ENCODE data around the gene PRAMEF20.
"Not testable (repeated sequence)": the region's sequence is repeated elsewhere in the genome, so short reads cannot be mapped to it uniquely, and the experiment has no call there.

PRAMEF20 gene

DNA sequence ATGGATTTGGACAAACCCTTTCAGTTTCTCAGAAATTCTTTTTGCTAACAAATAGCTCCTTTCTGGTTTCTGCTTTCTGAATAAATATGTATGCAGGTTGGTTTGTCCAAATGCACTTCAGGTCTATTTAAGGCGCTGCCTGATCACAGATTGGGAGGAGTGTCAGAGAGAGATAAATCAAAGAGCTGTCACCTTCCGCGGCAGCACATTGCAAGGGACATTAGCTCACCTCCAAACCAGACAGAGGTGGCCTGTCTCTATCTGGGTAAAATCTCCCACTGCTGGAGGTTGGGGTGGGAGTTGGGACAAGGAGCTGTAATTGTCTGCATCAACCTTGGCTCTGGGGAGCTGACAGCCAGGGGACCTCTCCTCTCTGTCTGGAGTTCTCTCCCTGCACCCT is 25.2 kb downstream of the PRAMEF20 start:
- FAIRE-seq: no peak
- TF ChIP-seq POLR2A (IDR thresholded peaks at IDR 0.05; ENCODE audit: low read depth, low read length) (no peak), POLR2AphosphoS5 (IDR thresholded peaks at IDR 0.05; ENCODE audit: low read depth, low read length) (no peak), TAF1 (IDR thresholded peaks at IDR 0.05; ENCODE audit: borderline replicate concordance, low read depth, low read length) (no peak)
- DNase-seq (ENCODE audit: insufficient read length): no peak

GRCh38 chr1:13439104-13439783 is 29.0 kb downstream of the PRAMEF20 start:
- FAIRE-seq; DNase-seq (ENCODE audit: insufficient read length): not testable (repeated sequence)

- DNase-seq (ENCODE audit: insufficient read length) (no peak), FAIRE-seq (no peak)
- TF ChIP-seq TAF1 (IDR thresholded peaks at IDR 0.05; ENCODE audit: borderline replicate concordance, low read depth, low read length) (no peak), POLR2AphosphoS5 (IDR thresholded peaks at IDR 0.05; ENCODE audit: low read depth, low read length) (no peak), POLR2A (IDR thresholded peaks at IDR 0.05; ENCODE audit: low read depth, low read length) (no peak)
Observed at GRCh38 chr1:13443335-13443979, 33.2 kb downstream of the PRAMEF20 start.

DNA sequence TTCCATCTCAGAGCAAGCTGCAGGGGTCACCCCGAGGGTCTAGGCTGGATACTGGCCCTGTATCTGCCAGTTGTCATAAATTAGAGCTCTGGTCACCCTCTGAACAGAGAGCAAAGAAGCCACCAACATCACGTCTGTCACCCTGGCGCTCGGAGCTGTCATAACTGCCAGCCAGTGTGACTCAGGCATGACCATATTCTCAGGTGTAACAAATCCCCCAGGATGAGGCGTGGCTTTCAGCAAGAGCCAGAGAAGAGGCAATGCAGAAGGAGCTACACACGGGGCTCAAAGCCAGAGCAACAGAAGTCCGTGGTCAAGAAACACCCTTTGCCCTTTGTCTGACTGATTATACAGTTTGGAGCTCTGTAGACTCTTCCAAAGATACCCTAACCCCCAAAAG is 40.0 kb downstream of the PRAMEF20 start:
- DNase-seq (ENCODE audit: insufficient read length): no peak
- TF ChIP-seq POLR2AphosphoS5 (IDR thresholded peaks at IDR 0.05; ENCODE audit: low read depth, low read length) (no peak), TAF1 (IDR thresholded peaks at IDR 0.05; ENCODE audit: borderline replicate concordance, low read depth, low read length) (no peak), POLR2A (IDR thresholded peaks at IDR 0.05; ENCODE audit: low read depth, low read length) (no peak)
- FAIRE-seq: no peak

- no peak for TF ChIP-seq POLR2AphosphoS5 (IDR thresholded peaks at IDR 0.05; ENCODE audit: low read depth, low read length)
- TF ChIP-seq TAF1 (IDR thresholded peaks at IDR 0.05; ENCODE audit: borderline replicate concordance, low read depth, low read length): no peak
- no peak for TF ChIP-seq POLR2A (IDR thresholded peaks at IDR 0.05; ENCODE audit: low read depth, low read length)
- FAIRE-seq: no peak
- DNase-seq (ENCODE audit: insufficient read length): no peak
Observed at GRCh38 chr1:13451399-13451965, 41.2 kb downstream of the PRAMEF20 start.

- TF ChIP-seq TAF1 (IDR thresholded peaks at IDR 0.05; ENCODE audit: borderline replicate concordance, low read depth, low read length): no peak
- TF ChIP-seq POLR2AphosphoS5 (IDR thresholded peaks at IDR 0.05; ENCODE audit: low read depth, low read length): no peak
- TF ChIP-seq POLR2A (IDR thresholded peaks at IDR 0.05; ENCODE audit: low read depth, low read length): no peak
- DNase-seq (ENCODE audit: insufficient read length) (no peak), FAIRE-seq (no peak)
Observed at GRCh38 chr1:13456904-13457532, 46.8 kb downstream of the PRAMEF20 start.

- TF ChIP-seq TAF1 (IDR thresholded peaks at IDR 0.05; ENCODE audit: borderline replicate concordance, low read depth, low read length): no peak
- TF ChIP-seq POLR2A (IDR thresholded peaks at IDR 0.05; ENCODE audit: low read depth, low read length): no peak
- TF ChIP-seq POLR2AphosphoS5 (IDR thresholded peaks at IDR 0.05; ENCODE audit: low read depth, low read length): no peak
- DNase-seq (ENCODE audit: insufficient read length) (no peak), FAIRE-seq (no peak)
Observed at GRCh38 chr1:13461977-13462376, 51.7 kb downstream of the PRAMEF20 start.

DNA sequence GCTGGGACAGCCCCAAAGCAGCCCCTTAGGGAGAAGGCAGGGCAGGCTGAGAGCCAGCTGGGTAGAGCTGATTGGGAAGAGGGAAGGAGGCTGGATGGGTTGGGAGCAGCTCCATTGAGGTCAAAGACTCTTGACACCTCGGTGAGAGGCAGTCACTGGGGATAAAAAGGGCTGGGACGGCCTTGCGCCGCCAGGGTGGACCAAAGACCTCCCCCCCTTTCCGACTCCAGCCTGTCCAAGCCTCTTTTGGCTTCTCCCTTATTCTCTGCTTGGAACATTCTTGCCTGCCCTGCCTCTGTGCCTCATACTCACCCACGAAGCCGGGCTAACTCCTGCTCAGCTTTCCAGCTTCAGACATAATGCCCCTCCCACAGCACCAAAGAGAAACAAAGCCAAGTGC is 52.4 kb downstream of the PRAMEF20 start:
- no peak for TF ChIP-seq POLR2AphosphoS5 (IDR thresholded peaks at IDR 0.05; ENCODE audit: low read depth, low read length)
- TF ChIP-seq POLR2A (IDR thresholded peaks at IDR 0.05; ENCODE audit: low read depth, low read length): no peak
- TF ChIP-seq TAF1 (IDR thresholded peaks at IDR 0.05; ENCODE audit: borderline replicate concordance, low read depth, low read length): no peak
- DNase-seq (ENCODE audit: insufficient read length): no peak
- FAIRE-seq: no peak

GRCh38 chr1:13465515-13465914 is 55.3 kb downstream of the PRAMEF20 start:
- DNase-seq (ENCODE audit: insufficient read length) (no peak), FAIRE-seq (no peak)
- no peak for TF ChIP-seq POLR2A (IDR thresholded peaks at IDR 0.05; ENCODE audit: low read depth, low read length)
- TF ChIP-seq TAF1 (IDR thresholded peaks at IDR 0.05; ENCODE audit: borderline replicate concordance, low read depth, low read length): no peak
- no peak for TF ChIP-seq POLR2AphosphoS5 (IDR thresholded peaks at IDR 0.05; ENCODE audit: low read depth, low read length)

- peak; percentile 25 for DNase-seq (ENCODE audit: insufficient read length)
- TF ChIP-seq POLR2AphosphoS5 (IDR thresholded peaks at IDR 0.05; ENCODE audit: low read depth, low read length): no peak
- no peak for TF ChIP-seq POLR2A (IDR thresholded peaks at IDR 0.05; ENCODE audit: low read depth, low read length)
- TF ChIP-seq TAF1 (IDR thresholded peaks at IDR 0.05; ENCODE audit: borderline replicate concordance, low read depth, low read length): no peak
- no peak for FAIRE-seq
Observed at GRCh38 chr1:13469343-13469742, 59.1 kb downstream of the PRAMEF20 start.

Data from GM12892 (cell line).